Peyer's patch (tissue), 4 donors: ENCODE data around the gene GPR75.

Experiments
- CTCF ChIP-seq, 6 experiments: fragments of 450-650 bp in 4 of 6; fragments of 200-600 bp in 2 of 6; sonication (generic) in 1 of 6; IDR thresholded peaks; one replicate each; pipeline ENCODE4 v1.5.1; 2017 to 2019; ENCODE audit warnings: antibody characterized with exemption in 6 of 6, mild to moderate bottlenecking in 3 of 6, moderate library complexity in 1 of 6
- POLR2A ChIP-seq, 2 donors: fragments of 450-650 bp; IDR thresholded peaks; one replicate each; pipeline ENCODE4 v1.5.1; 2017; ENCODE audit warnings: antibody characterized with exemption in 2 of 2, mild to moderate bottlenecking in 2 of 2, moderate library complexity in 2 of 2

- TF ChIP-seq CTCF (IDR thresholded peaks at IDR 0.05) = no peak
- no peak for TF ChIP-seq POLR2A (IDR thresholded peaks at IDR 0.05)
Measured at GRCh38 chr2:53840580-53840979, 19.2 kb downstream of the GPR75 start.
